ENCODE results near the gene DSN1. TPM values are rescaled to one million over a fixed set of nuclear protein-coding genes. Genes with fewer than 3 reads are reported as not detected.

The DSN1 gene
- total and polyA plus RNA-seq, 9 of the 15 experiments (the other 6 are each of a cell fraction or from before 2014, with no cell fraction given): 23.3 to 45.3 (median 31.1) TPM

DNA sequence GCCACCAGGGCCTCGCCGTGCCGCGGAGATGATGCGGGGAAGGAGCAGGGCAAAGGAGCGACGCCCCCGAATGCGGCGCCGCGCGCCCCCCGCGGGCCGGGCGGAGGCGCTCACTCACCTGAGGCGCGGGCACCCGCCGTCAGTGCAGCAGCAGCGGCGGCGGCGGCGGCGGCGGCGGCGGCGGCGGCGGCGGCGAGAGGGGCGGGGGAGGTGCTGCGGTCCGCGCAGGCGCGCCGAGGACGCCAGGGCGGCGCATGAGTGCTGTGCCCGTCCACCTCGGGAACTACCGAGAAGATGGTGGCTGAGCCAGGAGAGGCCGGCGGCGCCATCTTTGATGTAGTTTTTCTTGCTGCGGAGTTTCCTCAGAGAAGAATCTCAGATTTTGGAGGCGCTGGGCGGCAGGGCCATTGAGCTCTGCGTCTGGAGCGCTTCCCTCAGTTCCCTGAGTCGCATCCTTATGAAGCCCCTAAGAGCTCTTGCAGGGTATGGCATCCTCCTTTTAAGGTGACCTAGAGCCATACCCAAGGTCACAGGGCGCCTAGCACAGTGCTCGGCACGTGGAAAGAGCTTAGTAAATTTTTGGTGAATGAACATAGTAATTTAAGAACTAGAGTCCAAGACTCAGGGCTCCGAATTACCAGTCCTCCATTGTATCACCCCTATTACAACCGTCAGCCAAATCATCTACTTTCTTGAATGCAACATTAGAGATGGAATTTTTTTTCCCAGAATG lies 27.5 kb downstream of the DSN1 start, which contains the start of gene NDRG3 (continued):
- TF ChIP-seq, protein P1, sequence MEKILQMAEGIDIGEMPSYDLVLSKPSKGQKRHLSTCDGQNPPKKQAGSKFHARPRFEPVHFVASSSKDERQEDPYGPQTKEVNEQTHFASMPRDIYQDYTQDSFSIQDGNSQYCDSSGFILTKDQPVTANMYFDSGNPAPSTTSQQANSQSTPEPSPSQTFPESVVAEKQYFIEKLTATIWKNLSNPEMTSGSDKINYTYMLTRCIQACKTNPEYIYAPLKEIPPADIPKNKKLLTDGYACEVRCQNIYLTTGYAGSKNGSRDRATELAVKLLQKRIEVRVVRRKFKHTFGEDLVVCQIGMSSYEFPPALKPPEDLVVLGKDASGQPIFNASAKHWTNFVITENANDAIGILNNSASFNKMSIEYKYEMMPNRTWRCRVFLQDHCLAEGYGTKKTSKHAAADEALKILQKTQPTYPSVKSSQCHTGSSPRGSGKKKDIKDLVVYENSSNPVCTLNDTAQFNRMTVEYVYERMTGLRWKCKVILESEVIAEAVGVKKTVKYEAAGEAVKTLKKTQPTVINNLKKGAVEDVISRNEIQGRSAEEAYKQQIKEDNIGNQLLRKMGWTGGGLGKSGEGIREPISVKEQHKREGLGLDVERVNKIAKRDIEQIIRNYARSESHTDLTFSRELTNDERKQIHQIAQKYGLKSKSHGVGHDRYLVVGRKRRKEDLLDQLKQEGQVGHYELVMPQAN (IDR thresholded peaks at IDR 0.05; ENCODE audit: borderline replicate concordance): no peak
- no peak for TF ChIP-seq ZBTB8A (IDR thresholded peaks at IDR 0.05; ENCODE audit: partially characterized antibody)
- TF ChIP-seq, protein P2, sequence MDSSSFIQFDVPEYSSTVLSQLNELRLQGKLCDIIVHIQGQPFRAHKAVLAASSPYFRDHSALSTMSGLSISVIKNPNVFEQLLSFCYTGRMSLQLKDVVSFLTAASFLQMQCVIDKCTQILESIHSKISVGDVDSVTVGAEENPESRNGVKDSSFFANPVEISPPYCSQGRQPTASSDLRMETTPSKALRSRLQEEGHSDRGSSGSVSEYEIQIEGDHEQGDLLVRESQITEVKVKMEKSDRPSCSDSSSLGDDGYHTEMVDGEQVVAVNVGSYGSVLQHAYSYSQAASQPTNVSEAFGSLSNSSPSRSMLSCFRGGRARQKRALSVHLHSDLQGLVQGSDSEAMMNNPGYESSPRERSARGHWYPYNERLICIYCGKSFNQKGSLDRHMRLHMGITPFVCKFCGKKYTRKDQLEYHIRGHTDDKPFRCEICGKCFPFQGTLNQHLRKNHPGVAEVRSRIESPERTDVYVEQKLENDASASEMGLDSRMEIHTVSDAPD (CRISPR knock-in tag; IDR thresholded peaks at IDR 0.05): no peak
- no peak for TF ChIP-seq ZNF436 (CRISPR knock-in tag; IDR thresholded peaks at IDR 0.05)
- TF ChIP-seq, protein P3, sequence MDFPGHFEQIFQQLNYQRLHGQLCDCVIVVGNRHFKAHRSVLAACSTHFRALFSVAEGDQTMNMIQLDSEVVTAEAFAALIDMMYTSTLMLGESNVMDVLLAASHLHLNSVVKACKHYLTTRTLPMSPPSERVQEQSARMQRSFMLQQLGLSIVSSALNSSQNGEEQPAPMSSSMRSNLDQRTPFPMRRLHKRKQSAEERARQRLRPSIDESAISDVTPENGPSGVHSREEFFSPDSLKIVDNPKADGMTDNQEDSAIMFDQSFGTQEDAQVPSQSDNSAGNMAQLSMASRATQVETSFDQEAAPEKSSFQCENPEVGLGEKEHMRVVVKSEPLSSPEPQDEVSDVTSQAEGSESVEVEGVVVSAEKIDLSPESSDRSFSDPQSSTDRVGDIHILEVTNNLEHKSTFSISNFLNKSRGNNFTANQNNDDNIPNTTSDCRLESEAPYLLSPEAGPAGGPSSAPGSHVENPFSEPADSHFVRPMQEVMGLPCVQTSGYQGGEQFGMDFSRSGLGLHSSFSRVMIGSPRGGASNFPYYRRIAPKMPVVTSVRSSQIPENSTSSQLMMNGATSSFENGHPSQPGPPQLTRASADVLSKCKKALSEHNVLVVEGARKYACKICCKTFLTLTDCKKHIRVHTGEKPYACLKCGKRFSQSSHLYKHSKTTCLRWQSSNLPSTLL (IDR thresholded peaks at IDR 0.05): no peak
- no peak for TF ChIP-seq FIP1L1 (IDR thresholded peaks at IDR 0.05; ENCODE audit: low read depth, low read length, poor library complexity, severe bottlenecking)
- TF ChIP-seq ZNF561 (CRISPR knock-in tag; conservative IDR thresholded peaks at IDR 0.05): no peak
- no peak for TF ChIP-seq BHLHE40 (IDR thresholded peaks at IDR 0.05; ENCODE audit: low read length)
- TF ChIP-seq RHOXF2B (CRISPR knock-in tag; conservative IDR thresholded peaks at IDR 0.05): no peak
- TF ChIP-seq FOS (IDR thresholded peaks at IDR 0.05; ENCODE audit: extremely low read depth, insufficient read length): no peak
- TF ChIP-seq, protein P4, sequence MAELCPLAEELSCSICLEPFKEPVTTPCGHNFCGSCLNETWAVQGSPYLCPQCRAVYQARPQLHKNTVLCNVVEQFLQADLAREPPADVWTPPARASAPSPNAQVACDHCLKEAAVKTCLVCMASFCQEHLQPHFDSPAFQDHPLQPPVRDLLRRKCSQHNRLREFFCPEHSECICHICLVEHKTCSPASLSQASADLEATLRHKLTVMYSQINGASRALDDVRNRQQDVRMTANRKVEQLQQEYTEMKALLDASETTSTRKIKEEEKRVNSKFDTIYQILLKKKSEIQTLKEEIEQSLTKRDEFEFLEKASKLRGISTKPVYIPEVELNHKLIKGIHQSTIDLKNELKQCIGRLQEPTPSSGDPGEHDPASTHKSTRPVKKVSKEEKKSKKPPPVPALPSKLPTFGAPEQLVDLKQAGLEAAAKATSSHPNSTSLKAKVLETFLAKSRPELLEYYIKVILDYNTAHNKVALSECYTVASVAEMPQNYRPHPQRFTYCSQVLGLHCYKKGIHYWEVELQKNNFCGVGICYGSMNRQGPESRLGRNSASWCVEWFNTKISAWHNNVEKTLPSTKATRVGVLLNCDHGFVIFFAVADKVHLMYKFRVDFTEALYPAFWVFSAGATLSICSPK (IDR thresholded peaks at IDR 0.05; ENCODE audit: borderline replicate concordance): no peak
- no peak for TF ChIP-seq ESRRB (CRISPR knock-in tag; IDR thresholded peaks at IDR 0.05; ENCODE audit: borderline replicate concordance)

Data from K562 (cell line).